ENCODE data around the gene ICAM2. TPM values are rescaled to one million over a fixed set of nuclear protein-coding genes. Genes with fewer than 3 reads are reported as not detected.

ICAM2 gene
- total RNA-seq = 49.9 TPM

DNA sequence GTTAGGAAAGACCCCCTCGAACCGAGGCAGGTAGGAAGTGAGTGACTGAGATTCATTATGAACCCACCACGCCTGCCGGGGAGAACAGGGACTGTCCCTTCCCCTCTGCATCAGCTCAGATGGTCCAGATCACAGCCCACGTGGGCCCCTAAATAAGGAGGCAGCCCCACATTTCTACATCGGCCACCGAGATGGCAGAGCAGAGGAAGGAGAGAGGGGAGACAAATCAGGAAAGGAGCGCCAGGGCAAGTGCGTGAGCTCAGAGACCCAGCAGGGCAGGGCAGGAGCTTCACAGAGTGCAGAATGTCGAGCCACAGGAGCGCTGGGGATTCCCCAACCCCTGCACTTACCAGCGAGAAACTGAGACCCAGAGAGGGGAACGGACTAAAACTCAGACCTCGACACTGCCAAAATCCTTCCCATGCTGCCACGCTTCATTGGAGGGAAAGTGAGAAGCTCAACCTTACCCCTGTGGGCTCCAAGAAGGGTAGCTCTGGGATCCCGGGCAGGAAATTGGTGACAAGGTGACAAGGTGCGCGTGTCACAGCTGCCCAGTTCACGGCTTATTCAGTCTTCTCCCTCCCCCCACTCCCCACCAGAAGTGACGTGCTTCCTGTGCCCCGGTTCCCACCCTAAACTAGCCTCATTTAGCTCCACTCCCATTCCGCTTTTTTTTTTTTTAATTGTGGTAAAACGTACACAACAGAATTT lies at the start of gene ICAM2:
TSS of gene ICAM2 (minus strand) at position 578 of the 711 bp plus-strand sequence. CDS start 13,942 bp downstream, outside the sequence.

DNA sequence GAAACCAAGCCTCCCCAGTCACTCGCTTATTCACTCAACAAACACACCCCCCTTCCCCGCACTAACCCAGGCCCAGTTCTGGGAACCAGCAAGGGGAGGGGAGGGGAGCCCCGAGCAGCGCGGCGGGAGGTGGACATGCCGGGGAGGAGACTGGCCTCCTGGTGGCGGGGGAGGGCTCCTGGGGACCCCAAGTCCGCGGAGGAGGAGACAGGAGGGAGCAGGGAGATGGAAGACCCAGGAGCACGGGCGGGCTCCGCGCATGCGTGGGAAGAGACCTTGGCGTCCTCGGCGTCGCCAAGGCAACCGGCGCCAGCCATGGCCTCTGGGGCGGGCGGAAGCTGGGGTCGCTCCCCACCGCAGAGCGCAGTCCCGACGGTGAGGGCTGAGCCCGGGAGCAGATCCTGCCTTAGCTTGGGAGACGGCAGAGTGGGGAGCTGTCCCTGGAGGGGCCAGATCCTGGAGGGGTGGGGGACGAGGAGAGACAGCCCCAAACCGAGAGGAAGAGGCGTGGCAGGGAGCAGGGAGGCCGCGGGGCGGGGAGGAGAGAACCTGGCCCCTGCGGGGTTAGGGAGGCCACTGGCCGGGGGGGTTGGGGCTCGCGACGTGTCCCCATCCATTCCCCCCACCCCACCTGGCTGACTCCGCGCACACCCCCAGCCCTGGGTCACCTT lies 22.2 kb downstream of the ICAM2 start, which contains the start of gene PRR29:
TSS of gene PRR29 (plus strand) at position 302 of the 671 bp plus-strand sequence. CDS start at position 316, 14 bp downstream.

DNA sequence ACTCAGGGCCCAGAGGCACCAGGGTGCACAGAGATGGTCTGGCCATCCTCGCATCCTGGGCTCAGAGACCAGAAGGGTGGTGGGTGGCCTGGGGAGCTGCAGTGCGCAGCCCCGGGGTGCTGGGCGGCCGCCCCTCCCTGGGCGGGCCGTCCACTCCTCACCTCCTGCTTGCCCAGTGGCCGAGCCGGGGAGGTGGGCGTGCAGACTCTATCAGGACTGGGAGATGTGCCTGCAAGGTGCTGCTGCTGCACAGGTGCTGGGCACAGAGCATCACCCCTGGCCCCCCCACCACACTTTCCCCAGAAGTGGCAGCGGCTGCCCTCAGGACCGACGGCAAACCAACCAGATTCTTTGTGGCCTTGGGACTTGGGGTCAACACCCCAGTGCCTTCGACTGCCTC lies 47.6 kb downstream of the ICAM2 start, which contains the start of gene SCN4A:
TSS of gene SCN4A (minus strand) at position 123 of the 400 bp plus-strand sequence. CDS start at position 46, 77 bp downstream.

Other genes with a start within 250 kb of the ICAM2 start
- gene CCDC47, start 247.0 kb downstream of the ICAM2 start, total RNA-seq = 44.5 TPM
- gene DDX42, start 246.5 kb downstream of the ICAM2 start, total RNA-seq = 110 TPM
- gene PSMC5, start 193.2 kb downstream of the ICAM2 start, total RNA-seq = 50.8 TPM
- gene FTSJ3, start 193.0 kb downstream of the ICAM2 start, total RNA-seq = 48.4 TPM
- 65.7 TPM for gene SMARCD2, start 177.9 kb downstream of the ICAM2 start, total RNA-seq
- not detected for gene CSH2, start 147.0 kb downstream of the ICAM2 start, total RNA-seq
- not detected for gene GH2, start 138.7 kb downstream of the ICAM2 start, total RNA-seq
- gene CSH1, start 124.1 kb downstream of the ICAM2 start, total RNA-seq = not detected
- not detected for gene CSHL1, start 109.4 kb downstream of the ICAM2 start, total RNA-seq
- not detected for gene GH1, start 101.8 kb downstream of the ICAM2 start, total RNA-seq
- gene CD79B, start 88.3 kb downstream of the ICAM2 start, total RNA-seq = 6.8 TPM
- 17.4 TPM for gene SCN4A, start 47.7 kb downstream of the ICAM2 start, total RNA-seq
- 0.99 TPM for gene PRR29, start 22.3 kb downstream of the ICAM2 start, total RNA-seq
- gene ERN1, start 109.5 kb upstream of the ICAM2 start, total RNA-seq = 15.9 TPM
- gene TEX2, start 242.6 kb upstream of the ICAM2 start, total RNA-seq = 25.2 TPM

Data from metanephros (tissue), 1 donor.